ENCODE data around the gene KCNG1.

The KCNG1 gene

GRCh38 chr20:51011479-51011878, 11.4 kb downstream of the KCNG1 start:
- no peak for DNase-seq

- DNase-seq = no peak
These were observed 12.0 kb downstream of the KCNG1 start for GRCh38 chr20:51010932-51011331.

- DNase-seq = no peak
These were observed 12.9 kb downstream of the KCNG1 start for GRCh38 chr20:51010043-51010365.

- no peak for DNase-seq
These were observed 13.4 kb downstream of the KCNG1 start for GRCh38 chr20:51009303-51010042.

- DNase-seq = no peak
These were observed 14.2 kb downstream of the KCNG1 start for GRCh38 chr20:51008718-51009117.

- no peak for DNase-seq
These were observed 17.7 kb downstream of the KCNG1 start for GRCh38 chr20:51005214-51005613.

GRCh38 chr20:51004781-51005180, 18.1 kb downstream of the KCNG1 start:
- no peak for DNase-seq

GRCh38 chr20:51004305-51004727, 18.6 kb downstream of the KCNG1 start:
- no peak for DNase-seq

- DNase-seq = no peak
These were observed 19.2 kb downstream of the KCNG1 start for GRCh38 chr20:51003753-51004152.

- DNase-seq = no peak
These were observed 20.3 kb downstream of the KCNG1 start for GRCh38 chr20:51002633-51003032.

- DNase-seq = no peak
These were observed 21.3 kb downstream of the KCNG1 start for GRCh38 chr20:51001430-51002265.

GRCh38 chr20:50999355-50999754, 23.6 kb downstream of the KCNG1 start:
- no peak for DNase-seq

- peak in 1 of 2 experiments; percentile 39 for DNase-seq
These were observed 25.7 kb downstream of the KCNG1 start for GRCh38 chr20:50996901-50997865.

- no peak for DNase-seq
These were observed 27.4 kb downstream of the KCNG1 start for GRCh38 chr20:50995506-50995905.

GRCh38 chr20:50993876-50994275, 29.0 kb downstream of the KCNG1 start:
- DNase-seq = no peak

- peak; percentile 36 to 85 for DNase-seq
These were observed 30.0 kb downstream of the KCNG1 start for GRCh38 chr20:50992733-50993457.

GRCh38 chr20:50992336-50992732, 30.6 kb downstream of the KCNG1 start:
- no peak for DNase-seq

- no peak for DNase-seq
These were observed 31.8 kb downstream of the KCNG1 start for GRCh38 chr20:50991076-50991475.

GRCh38 chr20:50987493-50988210, 35.3 kb downstream of the KCNG1 start:
- peak; percentile 82 to 89 for DNase-seq

- DNase-seq = no peak
These were observed 39.6 kb downstream of the KCNG1 start for GRCh38 chr20:50983321-50983720.

- DNase-seq = no peak
These were observed 40.5 kb downstream of the KCNG1 start for GRCh38 chr20:50982363-50982762.

- no peak for DNase-seq
These were observed 41.2 kb downstream of the KCNG1 start for GRCh38 chr20:50981714-50982048.

All from NCI-H446 (cell line).